ENCODE data around the gene RASA3.

The RASA3 gene

DNA sequence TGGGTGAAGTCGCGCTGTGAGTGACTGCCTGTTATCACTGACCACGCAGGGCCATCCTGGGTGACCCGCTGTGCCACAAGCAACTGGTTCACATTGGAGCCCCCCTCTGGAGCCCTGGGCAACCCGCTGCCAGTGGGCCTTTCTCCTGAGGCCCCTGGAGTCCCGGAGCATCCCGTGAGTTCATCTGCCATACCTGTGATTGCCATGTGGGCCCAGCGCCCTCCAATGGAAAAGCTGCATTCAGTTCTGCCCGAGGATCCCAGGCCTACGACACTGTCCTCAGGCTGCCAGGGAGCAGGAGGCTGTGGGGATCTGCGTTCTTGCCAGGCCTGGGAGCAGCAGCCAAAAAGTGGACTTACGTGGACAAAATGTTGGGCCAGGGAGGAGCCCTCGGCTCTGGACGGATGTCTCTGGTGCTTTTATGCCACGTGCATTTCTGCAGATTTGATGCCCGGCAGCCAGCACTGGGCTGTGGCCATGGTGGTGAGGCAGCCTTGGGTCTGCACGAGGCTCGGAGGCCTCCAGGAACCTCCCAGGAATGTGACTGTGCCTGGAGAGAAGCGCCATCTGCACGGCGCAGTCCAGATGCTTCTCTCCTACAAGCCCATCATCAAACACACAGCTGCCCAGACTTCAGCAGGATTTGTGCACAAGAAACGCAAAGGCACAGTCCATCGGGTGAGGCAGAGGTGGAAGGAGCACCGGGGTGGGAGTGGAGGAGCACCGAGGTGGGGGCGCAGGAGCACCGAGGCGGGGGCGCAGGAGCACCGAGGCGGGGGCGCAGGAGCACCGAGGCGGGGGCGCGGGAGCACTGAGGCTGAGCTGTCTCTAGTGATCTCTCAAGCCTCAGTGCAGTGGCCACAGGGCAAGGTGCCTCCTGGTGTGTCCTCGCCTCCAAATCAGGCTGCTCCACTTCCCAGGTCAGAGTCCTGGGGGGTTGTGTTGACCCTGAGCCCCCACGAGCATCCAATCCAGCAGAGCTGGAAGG is 202.5 kb downstream of the RASA3 start:
- no peaks in the 10 kb centered on the region for H3K36me3 ChIP-seq (ENCODE audit: control insufficient read depth, insufficient read depth, low read length)
- H3K9ac ChIP-seq (ENCODE audit: low read length), result no peak overlapping the region
- peaks cover 7% of the 10 kb centered on the region; the same call in 1 of the 2 replicates for H3K9me3 ChIP-seq (ENCODE audit: control insufficient read depth, insufficient read depth, low read depth, low read length)
- no peak overlapping the region for H3K4me3 ChIP-seq (ENCODE audit: low read depth, low read length)
- H3K4me1 ChIP-seq (ENCODE audit: control insufficient read depth, insufficient read depth, low read length), result peaks cover 4% of the 10 kb centered on the region
- no peak overlapping the region for H3K27ac ChIP-seq (ENCODE audit: low read depth, low read length)
- no peaks in the 10 kb centered on the region for H3K27me3 ChIP-seq (ENCODE audit: control insufficient read depth, insufficient read depth, low read length)

DNA sequence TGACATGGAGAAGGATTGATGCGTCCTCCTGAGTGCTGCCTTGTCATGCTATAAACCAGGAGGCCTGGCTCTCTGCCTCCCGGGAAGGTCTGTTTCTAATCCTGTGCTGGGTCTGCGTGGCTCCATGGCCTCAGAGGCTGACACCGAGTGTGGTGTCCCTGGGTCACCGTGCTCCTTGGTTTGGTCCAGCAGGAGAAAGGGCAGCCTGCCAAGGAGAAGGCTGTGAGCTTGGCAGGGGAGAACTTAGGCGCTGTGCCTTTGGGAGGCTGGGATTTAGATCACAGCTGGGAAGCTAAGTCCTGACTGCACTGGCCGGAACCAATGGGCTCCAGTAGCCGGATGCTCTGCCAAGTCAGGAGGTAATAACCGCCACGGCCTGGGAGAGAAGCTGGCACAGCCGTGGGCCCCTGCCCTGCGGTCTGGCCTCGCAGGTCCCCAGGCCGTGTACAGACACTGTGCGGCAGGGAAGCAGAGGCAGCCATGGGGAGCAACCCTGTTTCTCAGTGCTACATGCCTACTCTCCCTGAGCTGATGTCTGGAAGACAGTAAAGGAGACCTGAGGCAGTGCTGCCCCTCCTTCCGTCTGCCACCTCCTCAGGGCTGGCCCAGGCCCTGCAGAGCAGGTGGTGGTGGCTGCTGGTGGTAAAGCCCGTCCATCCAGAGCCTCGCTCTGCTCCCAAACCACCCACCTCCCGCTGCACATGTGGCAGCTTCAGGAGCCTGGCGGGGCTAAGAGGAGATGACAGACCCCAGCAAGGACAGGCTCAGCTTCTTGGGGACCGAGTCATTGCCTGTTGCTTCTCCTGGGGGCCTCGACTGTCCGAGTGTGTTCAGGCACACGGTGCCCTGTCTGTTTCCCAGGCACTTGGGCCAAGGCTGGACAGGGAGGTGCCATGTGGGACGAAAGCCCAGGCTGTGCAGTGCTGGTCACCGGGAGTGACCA is 203.5 kb downstream of the RASA3 start:
- Histone ChIP-seq H3K27me3 (ENCODE audit: control insufficient read depth, insufficient read depth, low read length) (no peaks in the 10 kb centered on the region), H3K36me3 (ENCODE audit: control insufficient read depth, insufficient read depth, low read length) (no peaks in the 10 kb centered on the region), H3K27ac (ENCODE audit: low read depth, low read length) (no peak overlapping the region), H3K4me3 (ENCODE audit: low read depth, low read length) (no peak overlapping the region), H3K9me3 (ENCODE audit: control insufficient read depth, insufficient read depth, low read depth, low read length) (peaks cover 7% of the 10 kb centered on the region; the same call in 1 of the 2 replicates), H3K9ac (ENCODE audit: low read length) (no peak overlapping the region), H3K4me1 (ENCODE audit: control insufficient read depth, insufficient read depth, low read length) (no peaks in the 10 kb centered on the region)
